Panc1 (cell line): Measurements from ENCODE around the gene FBN1. TPM values are rescaled to one million over a fixed set of nuclear protein-coding genes. Genes with fewer than 3 reads are reported as not detected.

Experiments used
- ATAC-seq: fragments of 200-7000 bp; cut with Tn5 transposase; 2 replicates; pipeline ENCODE4 v1.9.1; 2020; ENCODE audit warnings: mild to moderate bottlenecking, moderate library complexity
- BruUV-seq: library from RNA; stranded (reverse); fragments of 400-500 nt; replicated peaks from 2 replicates; lab custom pipeline; 2021; lab: Mats Ljungman, UMichigan
- CTCF ChIA-PET: fragments of 300-600 bp; sonication (Branson Sonifier 250); formaldehyde crosslinking; loops from one replicate; lab custom pipeline; 2022; ENCODE audit warnings: antibody characterized with exemption; lab: Charles Lee
- POLR2A ChIA-PET: fragments of 300-600 bp; sonication (Branson Sonifier 250); formaldehyde crosslinking; loops from one replicate; lab custom pipeline; 2022; ENCODE audit warnings: antibody characterized with exemption; lab: Charles Lee
- DNase-seq: peaks from one replicate; pipeline ENCODE4 v3.0.0-alpha.2; 2010; ENCODE audit warnings: low read depth, low spot score
- H3K27ac ChIP-seq: 2 replicates; pipeline ENCODE4 v1.5.1; 2011; ENCODE audit warnings: mild to moderate bottlenecking, low read length, inconsistent platforms
- H3K27me3 ChIP-seq: fragments of 200-500 bp; sonication (Bioruptor generic); 2 replicates; pipeline ENCODE4 v1.6.0; 2014; ENCODE audit warnings: low read length, inconsistent platforms; ENCODE audit not compliant: control insufficient read depth, insufficient read depth
- H3K36me3 ChIP-seq: fragments of 200-500 bp; sonication (Bioruptor generic); 2 replicates; pipeline ENCODE4 v1.5.1; 2014; ENCODE audit warnings: inconsistent platforms, mild to moderate bottlenecking, low read length, moderate library complexity; ENCODE audit not compliant: control insufficient read depth, insufficient read depth
- H3K4me1 ChIP-seq: 2 replicates; pipeline ENCODE4 v1.5.1; 2011; ENCODE audit warnings: inconsistent platforms, mild to moderate bottlenecking, low read length, moderate library complexity; ENCODE audit not compliant: control insufficient read depth, insufficient read depth
- H3K4me3 ChIP-seq, 2 experiments: 2 replicates each; pipeline ENCODE4 v1.5.1; 2011 to 2012; ENCODE audit warnings: low read depth in 2 of 2, low read length in 2 of 2, mild to moderate bottlenecking in 2 of 2, inconsistent platforms in 1 of 2, moderate library complexity in 1 of 2
- H3K9me3 ChIP-seq: fragments of 200-500 bp; sonication (Bioruptor generic); 2 replicates; pipeline ENCODE4 v1.5.1; 2014; ENCODE audit warnings: low read depth, mild to moderate bottlenecking, inconsistent platforms, low read length, moderate library complexity; ENCODE audit not compliant: control insufficient read depth, insufficient read depth
- CTCF ChIP-seq: fragments of 450-650 bp; IDR thresholded peaks from 2 replicates; pipeline ENCODE4 v1.5.1; 2017; ENCODE audit warnings: mild to moderate bottlenecking
- POLR2AphosphoS5 ChIP-seq: IDR thresholded peaks from 2 replicates; pipeline ENCODE4 v1.6.1; 2012; ENCODE audit warnings: mild to moderate bottlenecking, low read depth, low read length, moderate library complexity
- REST ChIP-seq, 2 experiments: IDR thresholded peaks; 2 replicates each; pipeline ENCODE4 v1.6.1; 2011 to 2012; ENCODE audit warnings: low read depth in 2 of 2, control low read depth in 1 of 2, low read length in 1 of 2, mild to moderate bottlenecking in 1 of 2, moderate library complexity in 1 of 2; ENCODE audit not compliant: insufficient read depth in 1 of 2
- SIN3A ChIP-seq: IDR thresholded peaks from 2 replicates; pipeline ENCODE4 v1.6.1; 2012; ENCODE audit warnings: low read depth, mild to moderate bottlenecking, low read length, moderate library complexity, borderline replicate concordance; ENCODE audit not compliant: insufficient read depth
- TCF7L2 ChIP-seq: IDR thresholded peaks from 2 replicates; pipeline ENCODE4 v1.6.1; 2011; ENCODE audit warnings: mild to moderate bottlenecking, low read depth, low read length, inconsistent platforms
- in situ Hi-C: cut with HindIII; loops from 2 replicates; pipeline ENCODE4 v1.10.0; 2016; ENCODE audit warnings: low sequenced_read_pairs, low pct_unique_long_range_greater_than_20kb
- intact Hi-C: fragments of 100-400 bp; cut with micrococcal nuclease; formaldehyde crosslinking; loops from one replicate; pipeline ENCODE4 v1.10.0; 2022; ENCODE audit not compliant: unreplicated experiment
- total RNA-seq: library from RNA; stranded (reverse); gene quantifications from one replicate; pipeline ENCODE4 v1.2.1, GENCODE V29; 2021; ENCODE audit not compliant: unreplicated experiment

Gene FBN1
- total RNA-seq, 1 experiment from 2014 or later, result 0.46 TPM

- DNase-seq, result no peak
- TF ChIP-seq REST (IDR thresholded peaks at IDR 0.05; ENCODE audit: insufficient read depth in 1 of 2, low read depth in 2 of 2, low read length in 1 of 2), result no peak
- TF ChIP-seq TCF7L2, result no peak
- no peak for TF ChIP-seq CTCF
- no peak for TF ChIP-seq SIN3A
- no peak for TF ChIP-seq POLR2AphosphoS5
- H3K36me3 ChIP-seq, result no peaks in the 10 kb centered on the region
- no peaks in the 10 kb centered on the region for H3K9me3 ChIP-seq
- no peaks in the 10 kb centered on the region for H3K4me1 ChIP-seq
- H3K4me3 ChIP-seq, result no peak overlapping the region
- CTCF ChIA-PET, result no interaction called here
- intact Hi-C loops (no loop called here), in situ Hi-C loops (no loop called here)
- ATAC-seq, result no peak
- POLR2A ChIA-PET, result no interaction called here
- no peak overlapping the region for H3K27ac ChIP-seq
- H3K27me3 ChIP-seq, result peaks cover 2% of the 10 kb centered on the region; the same call in 1 of the 2 replicates
- BruUV-seq, result no TSS peak
Observed at GRCh38 chr15:48627260-48627940, 18.1 kb downstream of the FBN1 start.

GRCh38 chr15:48625126-48625525, 20.4 kb downstream of the FBN1 start:
- H3K27ac ChIP-seq, result no peak overlapping the region
- H3K27me3 ChIP-seq, result peaks cover 1% of the 10 kb centered on the region; the same call in 1 of the 2 replicates
- H3K4me1 ChIP-seq, result no peaks in the 10 kb centered on the region
- DNase-seq (no peak), ATAC-seq (no peak)
- ChIA-PET CTCF (no interaction called here), POLR2A (no interaction called here)
- intact Hi-C loops, result no loop called here
- BruUV-seq, result no TSS peak
- no peak for TF ChIP-seq POLR2AphosphoS5
- no peak for TF ChIP-seq CTCF
- no peak for TF ChIP-seq REST (IDR thresholded peaks at IDR 0.05; ENCODE audit: insufficient read depth in 1 of 2, low read depth in 2 of 2, low read length in 1 of 2)
- in situ Hi-C loops, result no loop called here
- no peak overlapping the region for H3K4me3 ChIP-seq
- H3K9me3 ChIP-seq, result no peaks in the 10 kb centered on the region
- H3K36me3 ChIP-seq, result no peaks in the 10 kb centered on the region
